Posterior vena cava (tissue), 2 donors: ENCODE data around the gene NT5DC3. TPM values are rescaled to one million over a fixed set of nuclear protein-coding genes. Genes with fewer than 3 reads are reported as not detected.

ENCODE experiments used
- DNase-seq: peaks from one replicate; pipeline ENCODE4 v3.0.0-alpha.2; 2020; ENCODE audit warnings: low spot score
- intact Hi-C, 2 donors: fragments of 100-400 bp; cut with DNase I; formaldehyde crosslinking; loops; one replicate each; pipeline versions ENCODE4 v1.14.1 to v1.14.2; 2022 to 2023
- total RNA-seq, 2 donors: library from RNA; stranded (reverse); fragmentation: NEBNext Ultra II Directional; extraction: Animal tissue kit (Norgen Biotek cat#: 25700); gene quantifications; one replicate each; pipeline ENCODE4 v1.2.1, GENCODE V29; 2021
- donor health status: DM: yes; HTN: yes; CAD: no.
- donor health status: DM: yes; HTN: yes; CAD: no.

NT5DC3 gene
- total RNA-seq, 2 donors from 2014 or later, result 26.1 to 34.8 TPM

DNA sequence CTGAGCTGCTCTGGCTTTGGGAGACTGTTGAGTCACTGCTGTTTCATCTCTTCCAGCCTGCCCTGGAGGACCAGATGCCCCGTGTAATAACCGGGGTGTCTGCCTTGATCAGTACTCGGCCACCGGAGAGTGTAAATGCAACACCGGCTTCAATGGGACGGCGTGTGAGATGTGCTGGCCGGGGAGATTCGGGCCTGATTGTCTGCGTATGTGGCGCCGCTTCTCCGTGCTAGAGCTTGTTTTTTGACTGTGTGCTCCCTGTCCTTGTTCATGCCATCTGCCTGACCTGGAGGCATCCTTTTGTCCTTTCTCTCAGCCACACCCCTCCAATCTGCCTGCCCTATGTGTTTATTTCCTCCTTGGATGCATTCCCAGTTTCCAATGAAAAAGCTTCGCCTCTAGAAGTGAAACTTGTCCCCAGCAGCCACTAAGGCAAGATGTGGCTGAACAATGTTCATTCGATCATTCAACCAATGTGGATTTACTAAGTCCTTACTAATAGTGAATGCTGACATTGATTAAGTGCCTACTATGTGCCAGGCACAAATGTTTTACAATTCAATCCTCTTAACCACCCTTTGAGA, 98.6 kb downstream of the NT5DC3 start:
- intact Hi-C loops, result no loop called here
- no peak for DNase-seq

DNA sequence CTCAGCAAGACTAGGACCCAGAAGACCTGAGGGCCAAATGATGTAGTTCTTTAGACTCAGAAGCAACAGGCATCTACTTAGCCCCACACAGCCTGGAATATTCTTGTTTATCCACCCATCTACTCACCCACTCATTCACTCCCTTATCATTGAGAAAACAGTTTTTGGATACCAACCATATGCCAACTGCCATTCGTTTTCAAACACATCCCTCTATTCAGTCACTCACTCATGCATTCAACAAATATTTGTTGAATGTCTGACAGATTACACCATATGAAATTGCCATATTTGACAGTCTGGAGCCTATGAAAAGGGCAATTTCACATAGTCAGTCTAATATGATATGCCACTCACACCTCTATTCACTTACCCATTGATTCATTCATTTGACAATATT, 103.2 kb downstream of the NT5DC3 start:
- intact Hi-C loops, result no loop called here
- DNase-seq, result no peak

DNA sequence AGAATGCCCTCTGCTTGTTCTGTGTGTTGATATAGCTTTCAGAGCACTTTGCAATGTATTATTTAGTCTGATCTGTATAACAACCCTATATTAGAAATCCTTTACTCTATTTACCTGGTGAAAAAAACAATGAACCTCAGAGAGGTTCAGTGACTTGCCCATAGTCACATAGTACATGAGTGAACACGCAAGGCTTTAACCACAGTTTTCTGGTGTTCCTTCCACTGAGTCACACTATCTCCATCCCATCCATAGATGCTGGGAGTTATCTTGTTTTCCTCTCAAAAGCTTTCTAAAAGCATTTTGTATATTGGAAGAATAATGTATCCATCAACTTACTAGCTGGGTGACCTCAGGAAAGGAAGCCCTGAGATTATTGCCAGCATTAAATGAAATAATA, 104.5 kb downstream of the NT5DC3 start:
- DNase-seq, result no peak
- intact Hi-C loops, result no loop called here

DNA sequence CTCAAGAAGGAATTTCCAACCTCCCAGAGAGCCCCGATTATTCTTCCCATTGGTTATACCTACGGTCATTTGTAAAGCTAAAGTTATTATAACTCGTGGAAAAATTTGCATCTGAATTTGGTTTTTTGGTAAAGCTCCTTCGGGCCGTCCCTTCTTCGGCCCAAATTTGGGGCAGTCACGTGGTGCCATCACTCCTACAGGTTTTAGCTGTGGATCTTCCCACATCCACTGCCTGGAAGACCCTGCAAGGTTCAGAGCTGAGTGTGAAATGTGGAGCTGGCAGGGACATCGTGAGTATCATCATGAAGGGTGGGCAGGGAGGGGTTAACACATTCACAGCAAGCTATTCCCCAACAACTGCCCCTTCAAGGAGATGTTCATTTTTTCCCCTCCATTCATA, 105.7 kb downstream of the NT5DC3 start:
- intact Hi-C loops, result no loop called here

DNA sequence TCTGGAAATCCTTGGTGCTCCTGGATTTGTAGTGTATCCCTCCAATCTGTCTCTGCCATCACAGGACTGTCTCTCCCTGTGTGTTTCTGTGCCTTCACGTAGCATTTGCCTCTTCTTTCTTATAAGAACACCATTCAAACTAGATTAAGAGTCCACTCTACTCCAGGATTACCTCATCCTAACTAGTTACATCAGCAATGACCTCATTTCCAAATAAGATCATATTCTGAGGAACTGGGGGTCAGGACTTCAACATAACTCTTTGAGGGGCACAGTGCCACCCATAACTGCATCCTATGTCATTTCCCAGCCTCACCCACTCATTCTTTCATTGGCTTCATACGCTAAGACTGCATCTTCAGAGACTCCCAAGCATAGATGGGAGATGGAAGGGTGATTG, 106.2 kb downstream of the NT5DC3 start:
- DNase-seq, result no peak
- intact Hi-C loops, result no loop called here

More for the DNA sequence above, 105.7 kb downstream of the NT5DC3 start:
- no peak for DNase-seq

DNA sequence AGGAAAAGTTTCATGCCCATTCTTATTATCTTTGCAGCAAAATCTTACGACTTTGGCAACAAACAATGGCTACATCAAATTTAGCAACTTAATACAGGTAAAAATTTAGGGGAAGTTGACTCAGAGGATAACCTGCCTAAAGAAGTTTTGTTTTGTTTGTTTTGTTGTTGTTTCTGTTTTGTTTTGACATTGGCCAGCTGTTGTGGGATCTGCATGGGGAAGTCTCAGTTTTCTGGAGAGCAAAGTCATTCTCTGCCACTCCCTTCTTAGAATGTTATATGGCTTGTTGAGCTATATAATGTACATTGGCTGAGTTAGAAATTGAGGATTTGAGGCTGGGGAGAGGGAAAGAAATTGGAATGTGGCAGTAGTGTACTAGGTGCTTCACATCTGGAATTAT, 109.5 kb downstream of the NT5DC3 start:
- DNase-seq, result no peak
- intact Hi-C loops, result no loop called here

DNA sequence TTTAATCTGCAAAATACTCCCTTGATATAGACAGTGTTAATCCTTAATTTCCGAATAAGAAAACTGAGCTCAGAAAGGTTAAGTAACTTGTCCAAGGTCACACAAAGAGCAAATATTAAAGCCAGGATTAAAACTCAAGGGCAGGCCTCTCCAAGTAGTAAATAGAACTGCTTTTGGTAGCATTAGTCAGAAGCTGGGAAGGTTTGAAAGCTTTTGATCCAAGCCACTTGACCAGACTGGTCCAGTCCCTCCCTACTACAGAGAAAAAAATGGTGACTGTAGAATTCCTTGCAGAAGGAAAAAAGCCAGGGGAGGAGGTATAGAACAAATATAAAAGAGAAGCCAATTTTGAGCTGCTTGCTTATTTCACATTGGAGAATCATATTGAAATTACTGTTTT, 111.5 kb downstream of the NT5DC3 start:
- intact Hi-C loops, result no loop called here
- DNase-seq, result no peak

DNA sequence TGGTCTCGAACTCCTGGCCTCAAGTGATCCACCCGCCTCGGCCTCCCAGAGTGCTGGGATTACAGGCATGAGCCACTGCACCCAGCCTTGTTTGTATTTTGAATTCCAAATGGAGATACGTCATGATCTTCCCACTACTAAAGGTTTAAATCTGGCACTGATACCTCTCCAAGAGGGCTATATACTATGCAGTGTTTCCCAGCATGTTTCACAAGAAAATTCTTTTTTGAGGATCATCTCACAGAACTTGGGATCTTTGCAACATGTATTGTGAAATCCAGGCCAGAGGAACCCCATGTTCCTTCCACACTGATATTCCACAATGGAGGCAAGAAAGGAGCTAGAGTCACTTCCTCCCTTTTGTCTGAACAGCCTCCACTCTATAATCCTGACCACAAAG, 112.7 kb downstream of the NT5DC3 start:
- no peak for DNase-seq
- intact Hi-C loops, result no loop called here

DNA sequence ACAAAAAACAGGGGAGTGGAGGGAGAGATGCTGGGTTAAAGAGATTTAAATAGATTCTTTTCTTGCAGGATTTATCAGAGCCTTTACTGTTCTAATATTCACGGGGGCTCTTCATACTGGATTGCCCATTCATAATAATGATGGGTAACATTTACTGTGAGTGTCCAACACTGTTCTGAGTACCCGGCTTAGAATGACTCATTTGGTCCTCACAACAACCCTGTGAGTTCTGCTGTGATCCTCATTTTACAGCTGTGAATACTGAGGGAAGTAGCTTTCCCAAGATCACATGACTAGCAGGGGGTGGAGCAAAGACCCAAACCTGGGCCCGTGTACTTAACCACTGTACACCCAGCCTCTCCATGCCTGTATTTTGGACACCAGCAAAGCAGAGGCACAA, 113.4 kb downstream of the NT5DC3 start:
- no peak for DNase-seq
- intact Hi-C loops, result no loop called here

DNA sequence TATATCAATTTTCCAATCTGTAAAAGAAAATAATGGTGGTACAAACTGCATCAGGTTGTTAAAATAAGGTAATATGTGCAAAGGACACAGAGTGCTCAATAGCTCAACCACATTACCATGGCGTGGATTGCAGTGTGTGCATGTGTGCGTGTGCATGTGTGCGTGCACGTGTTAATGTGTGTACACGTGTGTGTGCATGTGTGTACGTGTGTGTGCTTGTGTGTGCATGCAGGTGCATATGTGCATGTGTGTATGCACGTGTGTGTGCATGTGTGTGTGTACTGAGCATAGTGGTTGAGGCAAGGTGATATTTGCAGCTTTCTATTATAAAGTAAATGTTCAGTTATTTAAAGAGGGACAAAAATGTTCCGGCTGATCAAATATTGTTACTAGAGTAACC, 115.6 kb downstream of the NT5DC3 start:
- no peak for DNase-seq
- intact Hi-C loops, result no loop called here

Other genes with a start within 250 kb of the NT5DC3 start
- gene HSP90B1, start 89.2 kb upstream of the NT5DC3 start, total RNA-seq, result 100 to 1,000 TPM; 673 to 848 TPM
- 10 to 100 TPM; 17.4 to 17.6 TPM for gene TDG, start 124.6 kb upstream of the NT5DC3 start, total RNA-seq
- 10 to 100 TPM; 12.4 to 34.1 TPM for gene GLT8D2, start 209.0 kb upstream of the NT5DC3 start, total RNA-seq
- gene HCFC2, start 223.3 kb upstream of the NT5DC3 start, total RNA-seq, result 10 to 100 TPM; 25.1 to 25.2 TPM